Testis (tissue), 2 donors: Measurements from ENCODE around the gene PHLPP1.
"Not testable (repeated sequence)": the region's sequence is repeated elsewhere in the genome, so short reads cannot be mapped to it uniquely, and the experiment has no call there.

Source experiments
- POLR2A ChIP-seq: fragments of 450-650 bp; IDR thresholded peaks from one replicate; pipeline ENCODE4 v1.6.1; 2017; ENCODE audit warnings: antibody characterized with exemption, mild to moderate bottlenecking, moderate library complexity
- TF ChIP-seq, protein P1 (sequence below), 3 experiments: fragments of 450-650 bp in 2 of 3; fragments of 200-600 bp in 1 of 3; sonication (generic) in 1 of 3; IDR thresholded peaks; one replicate each; pipeline ENCODE4 v1.5.1; 2016 to 2019; ENCODE audit warnings: antibody characterized with exemption in 3 of 3, mild to moderate bottlenecking in 2 of 3, moderate library complexity in 1 of 3

DNA sequence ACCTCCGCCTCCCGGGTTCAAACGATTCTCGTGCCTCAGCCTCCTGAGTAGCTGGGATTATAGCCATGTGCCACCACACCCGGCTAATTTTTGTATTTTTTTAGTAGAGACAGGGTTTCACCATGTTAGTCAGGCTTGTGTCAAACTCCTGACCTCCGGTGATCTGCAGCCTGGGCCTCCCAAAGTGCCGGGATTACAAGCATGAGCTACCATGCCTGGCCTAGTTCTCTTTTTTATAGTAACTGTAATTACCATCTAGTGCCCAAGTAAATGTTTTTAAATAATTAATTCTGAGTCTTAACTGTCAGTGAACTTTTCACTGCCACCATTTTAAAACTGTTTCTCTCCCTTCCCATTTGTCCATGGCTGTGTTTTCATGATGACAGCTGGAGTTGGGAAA is 198.5 kb downstream of the PHLPP1 start:
- not testable (repeated sequence) for TF ChIP-seq POLR2A
- TF ChIP-seq, protein P1, sequence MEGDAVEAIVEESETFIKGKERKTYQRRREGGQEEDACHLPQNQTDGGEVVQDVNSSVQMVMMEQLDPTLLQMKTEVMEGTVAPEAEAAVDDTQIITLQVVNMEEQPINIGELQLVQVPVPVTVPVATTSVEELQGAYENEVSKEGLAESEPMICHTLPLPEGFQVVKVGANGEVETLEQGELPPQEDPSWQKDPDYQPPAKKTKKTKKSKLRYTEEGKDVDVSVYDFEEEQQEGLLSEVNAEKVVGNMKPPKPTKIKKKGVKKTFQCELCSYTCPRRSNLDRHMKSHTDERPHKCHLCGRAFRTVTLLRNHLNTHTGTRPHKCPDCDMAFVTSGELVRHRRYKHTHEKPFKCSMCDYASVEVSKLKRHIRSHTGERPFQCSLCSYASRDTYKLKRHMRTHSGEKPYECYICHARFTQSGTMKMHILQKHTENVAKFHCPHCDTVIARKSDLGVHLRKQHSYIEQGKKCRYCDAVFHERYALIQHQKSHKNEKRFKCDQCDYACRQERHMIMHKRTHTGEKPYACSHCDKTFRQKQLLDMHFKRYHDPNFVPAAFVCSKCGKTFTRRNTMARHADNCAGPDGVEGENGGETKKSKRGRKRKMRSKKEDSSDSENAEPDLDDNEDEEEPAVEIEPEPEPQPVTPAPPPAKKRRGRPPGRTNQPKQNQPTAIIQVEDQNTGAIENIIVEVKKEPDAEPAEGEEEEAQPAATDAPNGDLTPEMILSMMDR (IDR thresholded peaks at IDR 0.05), result not testable (repeated sequence)
